ENCODE measurements around the gene SPATA24. TPM values are rescaled to one million over a fixed set of nuclear protein-coding genes. Genes with fewer than 3 reads are reported as not detected.

The SPATA24 gene
- polyA plus RNA-seq, 1 experiment, result 3.9 TPM

- no peak overlapping the region for H3K27ac ChIP-seq (ENCODE audit: low read depth, low read length)
- no peaks in the 10 kb centered on the region for H3K27me3 ChIP-seq (ENCODE audit: control insufficient read depth, insufficient read depth, low read length)
- no peak overlapping the region for H3K4me3 ChIP-seq (ENCODE audit: low read depth, low read length)
- TF ChIP-seq CTCF (IDR thresholded peaks at IDR 0.05; ENCODE audit: low read depth, low read length), result no peak
- ChIA-PET CTCF (interaction anchor here (0.6 kb wide), 1 partner anchor 8 kb away, joined by 3 read pairs; no protein-coding TSS in a partner anchor), POLR2A (no interaction called here)
- H3K9me3 ChIP-seq (ENCODE audit: control insufficient read depth, insufficient read depth, low read length), result no peaks in the 10 kb centered on the region
- DNase-seq (ENCODE audit: low read depth, low spot score), result no peak
Measured at GRCh38 chr5:139416651-139417050, 12.8 kb upstream of the SPATA24 start.

DNA sequence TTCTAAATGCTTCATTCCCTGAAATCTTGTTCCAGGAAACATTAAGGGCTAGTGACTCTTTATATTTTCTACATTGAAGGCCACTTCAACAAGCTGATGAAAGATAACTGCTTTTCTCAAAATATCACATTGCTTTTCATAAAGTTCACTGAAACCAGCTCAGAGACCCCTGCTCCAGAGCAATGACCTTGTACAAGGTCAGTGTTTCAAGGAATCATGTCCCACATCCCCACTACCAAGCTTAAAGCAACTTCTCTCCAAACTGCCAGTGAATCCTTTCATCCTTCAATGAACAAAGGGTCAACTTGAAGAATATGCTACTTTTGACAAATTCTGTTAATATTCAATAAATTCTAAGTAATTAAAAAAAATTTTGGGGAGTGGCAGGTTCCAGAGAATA, 12.0 kb upstream of the SPATA24 start:
- ChIA-PET POLR2A (no interaction called here), CTCF (interaction anchor here (0.5 to 0.8 kb wide), 2 partner anchors 9 to 440 kb away, joined by 3 to 6 read pairs; no protein-coding TSS in a partner anchor)
- TF ChIP-seq CTCF (IDR thresholded peaks at IDR 0.05; ENCODE audit: low read depth, low read length), result no peak
- Histone ChIP-seq H3K9me3 (ENCODE audit: control insufficient read depth, insufficient read depth, low read length) (no peaks in the 10 kb centered on the region), H3K4me3 (ENCODE audit: low read depth, low read length) (no peak overlapping the region), H3K27me3 (ENCODE audit: control insufficient read depth, insufficient read depth, low read length) (no peaks in the 10 kb centered on the region), H3K27ac (ENCODE audit: low read depth, low read length) (no peak overlapping the region)
- no peak for DNase-seq (ENCODE audit: low read depth, low spot score)

- Histone ChIP-seq H3K27ac (ENCODE audit: low read depth, low read length) (no peak overlapping the region), H3K9me3 (ENCODE audit: control insufficient read depth, insufficient read depth, low read length) (no peaks in the 10 kb centered on the region), H3K4me3 (ENCODE audit: low read depth, low read length) (no peak overlapping the region), H3K27me3 (ENCODE audit: control insufficient read depth, insufficient read depth, low read length) (no peaks in the 10 kb centered on the region)
- ChIA-PET CTCF (interaction anchor here (0.5 to 0.8 kb wide), 2 partner anchors 9 to 439 kb away, joined by 3 to 6 read pairs; no protein-coding TSS in a partner anchor), POLR2A (no interaction called here)
- DNase-seq (ENCODE audit: low read depth, low spot score), result no peak
- TF ChIP-seq CTCF (IDR thresholded peaks at IDR 0.05; ENCODE audit: low read depth, low read length), result no peak
Measured at GRCh38 chr5:139415221-139415861, 11.5 kb upstream of the SPATA24 start.

DNA sequence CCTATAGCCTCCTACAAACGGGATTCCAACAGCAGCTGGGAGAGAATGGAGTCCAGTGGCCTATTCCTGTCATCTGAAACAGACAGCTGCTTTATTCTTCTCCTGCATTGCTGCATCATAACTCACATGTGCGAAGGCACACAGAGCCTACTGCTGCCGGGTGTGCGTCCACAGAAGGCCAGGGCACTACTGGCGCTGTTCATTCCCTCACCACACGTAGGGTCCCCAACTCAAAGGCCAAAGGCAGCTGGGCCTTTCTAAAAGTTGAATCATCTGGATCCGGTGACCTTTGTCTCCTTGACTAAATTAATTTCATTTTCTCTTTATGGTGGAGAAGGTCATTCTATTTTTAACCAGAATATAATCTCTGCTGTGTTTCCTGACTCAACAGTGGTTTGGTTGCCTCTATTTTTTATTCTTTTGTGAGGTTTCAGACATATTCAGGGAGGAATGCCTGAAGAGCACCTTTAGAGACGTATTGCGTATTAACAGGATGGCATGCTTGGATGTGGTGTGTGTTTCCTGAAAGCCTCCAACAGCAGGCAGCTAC, 10.8 kb upstream of the SPATA24 start:
- ChIA-PET POLR2A (interaction anchor here (0.6 kb wide), 1 partner anchor 9 kb away, joined by 3 read pairs; no protein-coding TSS in a partner anchor), CTCF (interaction anchor here (0.7 to 1.1 kb wide), 2 partner anchors 8 to 99 kb away, joined by 3 to 4 read pairs; no protein-coding TSS in a partner anchor)
- no peak for DNase-seq (ENCODE audit: low read depth, low spot score)
- no peaks in the 10 kb centered on the region for H3K9me3 ChIP-seq (ENCODE audit: control insufficient read depth, insufficient read depth, low read length)
- no peak overlapping the region for H3K27ac ChIP-seq (ENCODE audit: low read depth, low read length)
- no peak overlapping the region for H3K4me3 ChIP-seq (ENCODE audit: low read depth, low read length)
- no peak for TF ChIP-seq CTCF (IDR thresholded peaks at IDR 0.05; ENCODE audit: low read depth, low read length)
- H3K27me3 ChIP-seq (ENCODE audit: control insufficient read depth, insufficient read depth, low read length), result no peaks in the 10 kb centered on the region

DNA sequence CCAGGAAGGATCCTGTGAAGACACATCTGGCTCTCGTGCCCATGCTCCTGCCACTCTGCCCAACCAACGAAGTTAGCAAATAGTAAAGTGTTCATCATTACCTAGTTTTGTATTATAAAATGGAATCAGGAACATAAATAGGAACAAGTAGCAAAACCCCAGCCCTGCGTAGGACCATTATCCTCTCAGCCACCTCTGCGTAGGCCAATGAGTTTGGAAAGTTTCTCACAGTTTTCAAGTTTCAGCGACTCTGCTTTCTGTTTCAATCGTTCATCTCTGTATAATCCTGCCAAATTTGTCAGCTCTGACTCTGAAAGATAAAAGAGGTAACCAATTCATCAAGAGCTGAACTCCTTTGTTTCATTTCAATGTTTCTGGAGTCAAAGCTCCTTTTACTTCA, 10.1 kb upstream of the SPATA24 start:
- TF ChIP-seq CTCF (IDR thresholded peaks at IDR 0.05; ENCODE audit: low read depth, low read length), result no peak
- POLR2A ChIA-PET, result interaction anchor here (0.6 kb wide), 1 partner anchor 8 kb away, joined by 3 read pairs; no protein-coding TSS in a partner anchor
- no peaks in the 10 kb centered on the region for H3K9me3 ChIP-seq (ENCODE audit: control insufficient read depth, insufficient read depth, low read length)
- H3K27me3 ChIP-seq (ENCODE audit: control insufficient read depth, insufficient read depth, low read length), result no peaks in the 10 kb centered on the region
- DNase-seq (ENCODE audit: low read depth, low spot score), result no peak
- no peak overlapping the region for H3K4me3 ChIP-seq (ENCODE audit: low read depth, low read length)
- CTCF ChIA-PET, result interaction anchor here (0.7 to 1.1 kb wide), 2 partner anchors 8 to 100 kb away, joined by 3 to 4 read pairs; no protein-coding TSS in a partner anchor
- H3K27ac ChIP-seq (ENCODE audit: low read depth, low read length), result no peak overlapping the region

Measured in AG04450 (cell line).